Stimulated activated CD8-positive, alpha-beta memory T cell treated with anti-CD3 and anti-CD28 coated beads, Interleukin-12 subunit alpha, Interleukin-12 subunit beta, amount 100 ng/mL, for 24 hours (primary cell): ENCODE data around the gene TRMT112.

Experiments
- DNase-seq: peaks from one replicate; pipeline ENCODE4 v3.0.0-alpha.2; 2020; ENCODE audit errors: extremely low read depth

TRMT112 gene

DNA sequence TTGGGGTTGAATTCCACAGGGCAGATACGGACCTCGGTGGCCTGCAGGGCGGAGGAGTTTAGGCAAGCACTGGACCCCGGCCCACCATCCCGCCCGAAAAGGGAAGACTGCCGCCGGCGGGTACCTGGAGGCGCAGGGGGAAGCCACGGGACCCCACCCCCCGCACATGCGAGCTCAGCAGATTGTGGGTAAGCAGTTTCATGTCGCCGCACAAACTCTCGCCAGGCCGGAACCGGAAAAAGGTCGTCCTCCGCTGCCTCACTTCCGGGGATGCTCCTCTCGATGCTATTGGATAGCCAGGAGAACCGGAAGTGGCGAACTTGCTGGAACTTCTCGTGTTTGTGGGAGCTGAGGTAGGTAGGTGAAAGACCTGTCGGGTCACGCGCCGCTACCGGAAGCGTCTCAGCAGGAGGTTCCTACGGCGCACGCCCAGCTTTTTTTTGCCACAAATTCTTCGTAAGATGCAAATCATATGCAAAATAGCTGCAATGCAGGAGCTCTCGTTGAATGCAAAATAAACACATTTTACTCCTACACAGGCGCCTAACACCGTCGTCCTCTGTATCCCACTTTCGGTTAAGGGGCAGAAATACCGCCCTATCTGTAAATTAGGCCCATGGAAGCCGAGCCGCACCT lies at the start of gene TRMT112:
TSS of gene TRMT112 (minus strand) at position 235 of the 636 bp plus-strand sequence. CDS start at position 202, 33 bp downstream.
- peak; percentile 92 for DNase-seq

GRCh38 chr11:64366751-64367150 lies 49.4 kb upstream of the TRMT112 start:
- DNase-seq = no peak

DNA sequence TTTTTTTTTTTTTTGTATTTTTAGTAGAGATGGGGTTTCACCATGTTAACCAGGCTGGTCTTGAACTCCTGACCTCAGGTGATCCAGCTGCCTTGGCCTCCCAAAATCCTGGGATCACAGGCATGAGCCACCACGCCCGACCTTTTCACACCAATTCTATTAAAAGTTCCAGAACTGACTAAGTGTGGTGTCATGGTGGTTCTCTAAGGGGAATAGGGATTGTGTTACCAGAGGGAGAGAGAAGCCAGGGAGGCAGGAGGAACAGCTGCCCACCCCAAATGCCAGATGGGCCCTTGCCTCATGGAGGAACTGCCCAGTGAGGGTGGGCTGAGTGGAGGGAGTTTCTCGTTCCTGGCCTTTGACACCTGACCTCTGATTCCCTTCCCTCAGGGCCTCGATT lies 47.6 kb upstream of the TRMT112 start:
- DNase-seq = no peak

- no peak for DNase-seq
Measured at GRCh38 chr11:64364435-64364834, 47.1 kb upstream of the TRMT112 start.

- DNase-seq = no peak
Measured at GRCh38 chr11:64362339-64362738, 45.0 kb upstream of the TRMT112 start.

GRCh38 chr11:64361659-64362058 lies 44.3 kb upstream of the TRMT112 start:
- DNase-seq = no peak

- DNase-seq = no peak
Measured at GRCh38 chr11:64360448-64360921, 43.1 kb upstream of the TRMT112 start.

GRCh38 chr11:64359712-64360445 lies 42.5 kb upstream of the TRMT112 start:
- no peak for DNase-seq

DNA sequence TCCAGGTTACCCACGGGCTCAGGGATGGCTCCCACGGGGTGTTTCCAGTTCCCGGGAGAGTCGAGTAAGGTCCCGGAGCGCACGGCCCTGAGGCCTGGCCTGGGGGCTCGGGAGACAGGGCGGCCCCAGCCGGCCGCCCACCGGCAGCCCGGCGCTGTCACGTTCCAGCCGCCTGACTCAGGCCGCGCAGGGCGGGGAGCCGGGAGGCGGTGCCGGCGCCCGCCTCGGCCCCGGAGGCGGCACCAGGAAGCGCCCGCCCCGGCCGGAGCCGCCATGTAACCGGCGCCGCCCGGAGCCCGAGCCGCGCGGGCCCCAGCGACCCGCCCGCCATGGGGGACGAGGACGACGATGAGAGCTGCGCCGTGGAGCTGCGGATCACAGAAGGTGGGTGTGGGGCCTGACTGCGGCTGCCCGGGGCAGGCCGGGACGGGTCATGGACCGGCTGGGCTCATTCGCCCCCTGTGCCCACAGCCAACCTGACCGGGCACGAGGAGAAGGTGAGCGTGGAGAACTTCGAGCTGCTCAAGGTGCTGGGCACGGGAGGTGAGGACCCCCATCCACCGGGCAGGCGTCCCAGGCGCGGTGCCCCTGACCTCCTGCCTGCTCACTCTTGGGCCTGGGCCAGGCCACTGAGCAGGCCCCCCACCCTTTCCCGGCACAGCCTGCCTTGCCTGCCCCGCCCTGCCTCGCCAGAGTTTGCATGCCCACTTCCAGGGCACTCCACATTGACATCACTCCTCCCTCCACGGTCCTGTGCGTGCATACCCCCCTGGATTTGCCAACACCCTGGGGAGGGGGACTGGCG lies 41.8 kb upstream of the TRMT112 start, which contains the start of gene RPS6KA4:
TSS of gene RPS6KA4 (plus strand) at position 256 of the 805 bp plus-strand sequence. CDS start at position 330, 74 bp downstream.
- no peak for DNase-seq

DNA sequence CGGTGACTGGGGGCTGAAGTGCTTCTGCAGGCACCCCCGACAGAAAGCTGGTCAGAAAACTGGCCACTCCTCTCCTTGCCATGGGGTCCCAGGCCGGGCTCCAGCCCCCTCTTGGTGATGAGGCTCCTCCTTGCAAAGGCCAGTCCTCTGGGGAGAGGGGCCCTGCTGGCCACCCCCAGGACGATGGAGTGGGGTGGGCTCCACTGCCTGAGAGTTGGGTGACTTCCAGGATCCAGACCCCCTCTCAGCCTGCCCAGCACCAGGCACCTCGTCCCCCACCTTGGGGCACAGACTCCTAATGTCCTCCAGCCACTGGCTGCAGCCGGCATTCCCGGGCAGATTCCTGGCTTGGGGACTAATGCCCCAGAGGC lies 41.2 kb upstream of the TRMT112 start:
- DNase-seq = no peak

DNA sequence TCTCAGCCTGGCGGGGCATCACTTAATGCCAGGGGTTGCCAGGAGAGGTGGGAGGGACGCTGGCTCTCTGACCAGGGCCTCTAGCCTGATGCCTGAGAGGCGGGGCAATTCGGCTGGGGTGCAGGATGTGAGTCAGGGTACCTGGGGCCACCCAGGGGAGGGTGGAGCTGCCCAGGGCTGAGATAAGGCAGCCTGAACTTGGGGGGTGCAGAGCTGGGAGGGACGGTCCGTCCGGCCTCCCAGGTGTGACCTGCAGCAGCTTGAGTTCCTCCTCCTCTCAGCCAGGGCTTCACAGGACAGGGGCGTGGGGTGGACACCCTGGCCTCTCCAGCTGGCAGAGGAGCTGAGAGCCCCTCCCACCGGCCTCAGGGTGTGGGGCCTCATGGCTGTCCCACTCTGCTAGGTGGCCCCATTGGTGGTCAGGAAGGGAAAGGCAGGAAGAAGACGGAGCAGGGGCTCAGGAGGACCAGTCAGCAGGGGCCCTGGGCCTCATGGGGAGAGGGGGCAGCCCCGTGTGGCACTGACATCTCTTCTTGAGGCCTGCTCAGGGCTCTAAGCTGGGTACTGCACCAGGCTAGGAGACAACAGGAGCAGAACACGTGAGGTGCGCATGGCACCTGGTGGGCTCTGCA lies 40.7 kb upstream of the TRMT112 start:
- DNase-seq = no peak

GRCh38 chr11:64357446-64357845 lies 40.1 kb upstream of the TRMT112 start:
- DNase-seq = no peak

- DNase-seq = no peak
Measured at GRCh38 chr11:64356498-64357411, 39.4 kb upstream of the TRMT112 start.

DNA sequence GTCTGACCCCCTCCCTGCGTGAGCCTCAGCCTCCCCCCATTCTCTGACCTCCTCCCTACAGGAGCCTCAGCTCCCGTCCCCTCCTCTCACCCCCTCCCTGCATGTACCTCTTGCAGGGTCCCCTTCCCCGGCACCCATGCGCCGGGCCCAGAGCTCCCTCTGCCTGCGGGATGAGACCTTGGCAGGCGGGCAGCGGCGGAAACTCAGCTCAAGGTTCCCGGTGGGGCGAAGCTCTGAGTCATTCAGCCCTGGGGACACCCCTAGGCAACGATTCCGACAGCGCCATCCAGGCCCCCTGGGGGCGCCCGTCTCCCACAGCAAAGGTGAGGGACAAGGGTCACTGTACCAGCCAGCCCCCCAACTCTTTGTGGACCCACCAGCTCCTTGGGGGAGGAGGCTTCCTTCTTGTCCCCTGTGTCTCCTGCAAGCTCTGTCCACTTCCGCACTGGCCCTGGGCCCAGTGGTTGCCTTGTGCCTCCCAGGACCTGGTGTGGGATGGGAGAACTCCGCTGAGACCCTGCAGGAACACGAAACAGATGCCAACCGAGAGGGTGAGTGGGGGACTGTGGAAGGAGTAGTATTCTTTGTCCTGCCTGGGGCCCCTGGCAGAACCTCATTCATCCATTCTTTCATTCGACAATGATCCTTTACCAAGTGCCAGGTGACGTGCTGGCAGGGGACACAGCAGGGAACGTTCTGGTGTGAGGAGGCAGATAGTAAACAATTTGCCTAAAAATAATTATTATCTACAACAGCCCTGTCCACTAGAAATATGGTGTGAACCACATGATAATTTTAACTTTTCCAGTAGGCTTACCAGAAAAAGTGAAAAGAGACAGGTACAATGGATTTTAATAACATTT lies 38.0 kb upstream of the TRMT112 start:
- DNase-seq = no peak

- DNase-seq = no peak
Measured at GRCh38 chr11:64353715-64354506, 36.6 kb upstream of the TRMT112 start.

DNA sequence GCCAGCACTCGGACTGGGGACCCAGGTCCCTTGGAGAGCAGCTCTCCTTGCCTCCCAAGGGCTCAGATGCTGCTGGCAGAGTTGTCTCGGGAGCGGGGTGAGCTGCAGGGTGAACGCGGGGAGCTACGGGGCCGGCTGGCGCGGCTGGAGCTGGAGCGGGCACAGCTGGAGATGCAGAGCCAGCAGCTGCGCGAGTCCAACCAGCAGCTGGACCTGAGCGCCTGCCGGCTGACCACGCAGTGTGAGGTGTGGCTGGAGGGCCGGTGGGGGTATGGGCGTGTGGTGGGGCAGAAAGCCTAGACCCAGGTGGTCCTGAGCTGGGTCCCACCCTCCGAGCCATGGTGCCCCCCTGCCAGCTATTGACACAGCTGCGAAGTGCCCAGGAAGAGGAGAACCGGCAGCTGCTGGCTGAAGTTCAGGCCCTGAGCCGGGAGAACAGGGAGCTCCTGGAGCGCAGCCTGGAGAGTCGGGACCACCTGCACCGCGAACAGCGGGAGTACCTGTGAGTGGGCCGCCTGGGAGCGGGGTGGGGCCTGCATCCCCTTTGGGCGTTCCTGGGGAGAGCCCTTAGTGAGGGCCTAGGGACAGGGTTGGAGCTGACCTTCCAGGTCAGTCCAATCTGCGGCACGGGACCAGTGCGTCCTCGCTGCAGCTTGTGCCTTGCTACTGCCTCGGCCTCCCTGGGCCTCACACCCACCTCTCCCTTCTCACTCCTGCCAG lies 35.8 kb upstream of the TRMT112 start:
- no peak for DNase-seq

- DNase-seq = no peak
Measured at GRCh38 chr11:64352099-64352994, 35.0 kb upstream of the TRMT112 start.
